Neural cell (in vitro differentiated cells): Measurements from ENCODE around the gene DPP3. TPM values are rescaled to one million over a fixed set of nuclear protein-coding genes. Genes with fewer than 3 reads are reported as not detected.

Experiments used
- H2AFZ ChIP-seq: fragments of 200-600, 300-800 bp; sonication (generic), shearing (Covaris generic); 2 replicates; pipeline ENCODE4 v1.6.0; 2014; ENCODE audit warnings: low read depth, mild to moderate bottlenecking, antibody characterized with exemption, low read length, moderate library complexity
- H3F3A ChIP-seq: fragments of 200-600 bp; shearing (Covaris generic); 2 replicates; pipeline ENCODE4 v1.6.1; 2016; ENCODE audit warnings: mild to moderate bottlenecking, moderate library complexity, mixed read lengths, antibody characterized with exemption, low read length; ENCODE audit not compliant: insufficient read depth, poor library complexity, severe bottlenecking
- H3K27ac ChIP-seq: fragments of 200-600, 300-800 bp; sonication (generic), shearing (Covaris generic); 2 replicates; pipeline ENCODE4 v1.5.1; 2014; ENCODE audit warnings: mild to moderate bottlenecking, low read length, moderate library complexity
- H3K27me3 ChIP-seq: fragments of 300-800, 200-600 bp; sonication (generic), shearing (Covaris generic); 2 replicates; pipeline ENCODE4 v1.6.0; 2014; ENCODE audit warnings: mild to moderate bottlenecking, low read depth, low read length, moderate library complexity; ENCODE audit not compliant: insufficient read depth
- H3K36me3 ChIP-seq: fragments of 300-800, 200-600 bp; sonication (generic), shearing (Covaris generic); 2 replicates; pipeline ENCODE4 v1.5.1; 2014; ENCODE audit warnings: mild to moderate bottlenecking, antibody characterized with exemption, low read length, moderate library complexity; ENCODE audit not compliant: insufficient read depth
- H3K4me2 ChIP-seq: fragments of 300-800, 200-600 bp; sonication (generic), shearing (Covaris generic); 2 replicates; pipeline ENCODE4 v1.6.0; 2014; ENCODE audit warnings: mild to moderate bottlenecking, low read length
- H3K4me3 ChIP-seq: fragments of 300-800, 200-600 bp; sonication (generic), shearing (Covaris generic); 2 replicates; pipeline ENCODE4 v1.5.1; 2014; ENCODE audit warnings: mild to moderate bottlenecking, low read length, moderate library complexity
- H3K79me2 ChIP-seq: fragments of 200-600 bp; shearing (Covaris generic); replicated peaks from 2 replicates; pipeline ENCODE4 v1.6.0; 2014; ENCODE audit warnings: mild to moderate bottlenecking, low read length, moderate library complexity; ENCODE audit not compliant: insufficient read depth
- H3K9ac ChIP-seq: fragments of 300-800, 200-600 bp; sonication (generic), shearing (Covaris generic); 2 replicates; pipeline ENCODE4 v1.6.1; 2016; ENCODE audit warnings: mild to moderate bottlenecking, low read length, mixed read lengths
- H3K9me2 ChIP-seq: fragments of 200-600 bp; shearing (Covaris generic); 2 replicates; pipeline ENCODE4 v1.6.1; 2016; ENCODE audit warnings: mild to moderate bottlenecking, low read length, mixed read lengths; ENCODE audit not compliant: insufficient read depth
- H3K9me3 ChIP-seq: fragments of 200-600, 300-800 bp; sonication (generic), shearing (Covaris generic); 2 replicates; pipeline ENCODE4 v1.6.1; 2016; ENCODE audit warnings: mild to moderate bottlenecking, mixed run types, low read length, moderate library complexity, mixed read lengths
- H4K20me1 ChIP-seq: fragments of 200-600 bp; shearing (Covaris generic); 2 replicates; pipeline ENCODE4 v1.6.1; 2016; ENCODE audit warnings: mild to moderate bottlenecking, mixed run types; ENCODE audit not compliant: insufficient read depth
- CTCF ChIP-seq: fragments of 450-650 bp; IDR thresholded peaks from 2 replicates; pipeline ENCODE4 v1.5.1; 2014; ENCODE audit warnings: antibody characterized with exemption, mild to moderate bottlenecking, moderate library complexity; ENCODE audit not compliant: poor library complexity, severe bottlenecking
- EP300 ChIP-seq: fragments of 450-650 bp; conservative IDR thresholded peaks from 2 replicates; pipeline ENCODE4 v1.6.1; 2014; ENCODE audit warnings: antibody characterized with exemption, mild to moderate bottlenecking, moderate library complexity; ENCODE audit not compliant: poor library complexity, severe bottlenecking
- EZH2 ChIP-seq: fragments of 200-600, 300-800 bp; shearing (Covaris generic), sonication (generic); IDR thresholded peaks from 2 replicates; pipeline ENCODE4 v1.6.1; 2014; ENCODE audit warnings: antibody characterized with exemption, low read length, borderline replicate concordance, mild to moderate bottlenecking; ENCODE audit not compliant: insufficient read depth, poor library complexity, severe bottlenecking
- MXI1 ChIP-seq: fragments of 450-650 bp; conservative IDR thresholded peaks from 2 replicates; pipeline ENCODE4 v1.6.1; 2014; ENCODE audit warnings: antibody characterized with exemption, mild to moderate bottlenecking; ENCODE audit not compliant: poor library complexity, severe bottlenecking
- POLR2AphosphoS5 ChIP-seq: IDR thresholded peaks from 2 replicates; pipeline ENCODE4 v1.6.1; 2012
- RAD21 ChIP-seq: fragments of 450-650 bp; conservative IDR thresholded peaks from 2 replicates; pipeline ENCODE4 v1.6.1; 2014; ENCODE audit warnings: antibody characterized with exemption, mild to moderate bottlenecking, moderate library complexity
- REST ChIP-seq: IDR thresholded peaks from 2 replicates; pipeline ENCODE4 v1.6.1; 2012; ENCODE audit warnings: borderline replicate concordance
- SMC3 ChIP-seq: fragments of 450-650 bp; conservative IDR thresholded peaks from 2 replicates; pipeline ENCODE4 v1.6.1; 2014; ENCODE audit warnings: antibody characterized with exemption, mild to moderate bottlenecking, moderate library complexity; ENCODE audit not compliant: poor library complexity
- TAF1 ChIP-seq: IDR thresholded peaks from 2 replicates; pipeline ENCODE4 v1.6.1; 2012; ENCODE audit warnings: low read depth
- polyA plus RNA-seq: library from polyadenylated mRNA; depleted of rRNA; stranded (reverse); fragments of >200 nt; gene quantifications from 2 replicates; pipeline ENCODE4 v1.2.3, GENCODE V29; 2014

The DPP3 gene
- polyA plus RNA-seq, 1 donor from 2014 or later: 71.7 TPM

GRCh38 chr11:66524304-66525040 lies 44.2 kb downstream of the DPP3 start:
- no peak overlapping the region for H2AFZ ChIP-seq
- no peaks in the 10 kb centered on the region for H4K20me1 ChIP-seq
- TF ChIP-seq REST (no peak), EP300 (no peak), MXI1 (no peak), SMC3 (no peak), CTCF (no peak), RAD21 (no peak), POLR2AphosphoS5 (no peak), TAF1 (no peak), EZH2 (no peak)
- H3K27ac ChIP-seq: no peak overlapping the region
- no peaks in the 10 kb centered on the region for H3K79me2 ChIP-seq
- H3K9me2 ChIP-seq: no peaks in the 10 kb centered on the region
- no peaks in the 10 kb centered on the region for H3K36me3 ChIP-seq
- H3K4me2 ChIP-seq: no peak overlapping the region
- H3K9ac ChIP-seq: no peak overlapping the region
- H3K9me3 ChIP-seq: no peaks in the 10 kb centered on the region
- H3K27me3 ChIP-seq: no peaks in the 10 kb centered on the region
- no peak overlapping the region for H3K4me3 ChIP-seq
- no peaks in the 10 kb centered on the region for H3F3A ChIP-seq

- Histone ChIP-seq H3K4me3 (no peak overlapping the region), H3K9me3 (no peaks in the 10 kb centered on the region), H3K79me2 (no peaks in the 10 kb centered on the region), H3K4me2 (no peak overlapping the region), H3K9ac (no peak overlapping the region), H3K27ac (no peak overlapping the region), H3K27me3 (no peaks in the 10 kb centered on the region), H3F3A (no peaks in the 10 kb centered on the region), H3K9me2 (no peaks in the 10 kb centered on the region), H2AFZ (no peak overlapping the region), H3K36me3 (no peaks in the 10 kb centered on the region), H4K20me1 (no peaks in the 10 kb centered on the region)
- TF ChIP-seq EZH2 (no peak), RAD21 (no peak), CTCF (no peak), SMC3 (no peak), EP300 (no peak), MXI1 (no peak), TAF1 (no peak), REST (no peak), POLR2AphosphoS5 (no peak)
Observed at GRCh38 chr11:66529069-66529468, 48.8 kb downstream of the DPP3 start.
